CD4-positive, alpha-beta memory T cell (primary cell): ENCODE data around the gene CLPTM1L. TPM values are rescaled to one million over a fixed set of nuclear protein-coding genes. Genes with fewer than 3 reads are reported as not detected.

Experiments used
- CTCF ChIA-PET: fragments of 350-600 bp; sonication (Branson Sonifier 250); formaldehyde crosslinking; loops from one replicate; lab custom pipeline; 2021; ENCODE audit warnings: inconsistent platforms; ENCODE audit not compliant: partially characterized antibody; lab: Charles Lee
- POLR2A ChIA-PET: fragments of 350-600 bp; sonication (Branson Sonifier 250); formaldehyde crosslinking; loops from one replicate; lab custom pipeline; 2021; ENCODE audit not compliant: partially characterized antibody; lab: Charles Lee
- DNase-seq, 5 donors: peaks; one replicate each; pipeline versions ENCODE4 v3.0.0 to v3.0.0-alpha.2; 2020 to 2022; ENCODE audit warnings: mixed read lengths in 1 of 5
- H3K27ac ChIP-seq: one replicate; pipeline ENCODE4 v1.7.0; 2013; ENCODE audit warnings: low read depth, low read length
- H3K27me3 ChIP-seq: 2 replicates; pipeline ENCODE4 v1.7.0; 2013; ENCODE audit warnings: mild to moderate bottlenecking, low read length, moderate library complexity; ENCODE audit not compliant: insufficient read depth
- H3K36me3 ChIP-seq: 2 replicates; pipeline ENCODE4 v1.7.0; 2013; ENCODE audit warnings: mild to moderate bottlenecking, low read length, moderate library complexity; ENCODE audit not compliant: insufficient read depth
- H3K4me1 ChIP-seq: 2 replicates; pipeline ENCODE4 v1.7.0; 2013; ENCODE audit warnings: mild to moderate bottlenecking, low read length, moderate library complexity; ENCODE audit not compliant: insufficient read depth
- H3K4me3 ChIP-seq, 2 donors: one replicate each; pipeline ENCODE4 v1.7.0; 2013; ENCODE audit warnings: low read length in 2 of 2, mild to moderate bottlenecking in 1 of 2
- H3K9me3 ChIP-seq, 2 donors: one replicate each; pipeline ENCODE4 v1.7.0; 2013; ENCODE audit warnings: low read length in 2 of 2, control low read depth in 1 of 2; ENCODE audit not compliant: control insufficient read depth in 1 of 2
- H3K27ac Mint-ChIP-seq, 7 donors: one replicate each; pipeline ENCODE4 v1.8.0; 2020 to 2021; ENCODE audit warnings: mixed read lengths in 7 of 7, mild to moderate bottlenecking in 6 of 7, inconsistent platforms in 3 of 7, moderate library complexity in 3 of 7
- H3K27me3 Mint-ChIP-seq, 2 donors: one replicate each; pipeline ENCODE4 v1.8.0; 2020 to 2021; ENCODE audit warnings: mixed read lengths in 2 of 2
- H3K36me3 Mint-ChIP-seq, 2 donors: one replicate each; pipeline ENCODE4 v1.8.0; 2020 to 2021; ENCODE audit warnings: mixed read lengths in 2 of 2, inconsistent platforms in 1 of 2, mild to moderate bottlenecking in 1 of 2
- H3K4me1 Mint-ChIP-seq, 4 donors: one replicate each; pipeline ENCODE4 v1.8.0; 2020 to 2021; ENCODE audit warnings: mixed read lengths in 4 of 4, mild to moderate bottlenecking in 1 of 4
- H3K4me3 Mint-ChIP-seq, 8 donors: one replicate each; pipeline ENCODE4 v1.8.0; 2020 to 2021; ENCODE audit warnings: mixed read lengths in 8 of 8, mild to moderate bottlenecking in 7 of 8, moderate library complexity in 6 of 8, inconsistent platforms in 3 of 8
- H3K9me3 Mint-ChIP-seq, 8 donors: one replicate each; pipeline ENCODE4 v1.8.0; 2020 to 2021; ENCODE audit warnings: mixed read lengths in 8 of 8, mild to moderate bottlenecking in 5 of 8, inconsistent platforms in 3 of 8, moderate library complexity in 1 of 8
- intact Hi-C: fragments of 100-400 bp; cut with micrococcal nuclease; formaldehyde crosslinking; loops from one replicate; pipeline ENCODE4 v1.15.1; 2023
- polyA plus RNA-seq, 2 donors: library from polyadenylated mRNA; unstranded; fragments of 300-500 nt; fragmentation: Illumina TruSeq; gene quantifications; one replicate each; pipeline ENCODE4 v1.2.3, GENCODE V29; 2021
- total RNA-seq, 2 experiments: library from RNA; stranded (reverse); gene quantifications; one replicate each; pipeline ENCODE4 v1.2.3, GENCODE V29; 2021

CLPTM1L gene
- total and polyA plus RNA-seq, 4 experiments from 2014 or later = 34.1 to 87.4 (median 72.6) TPM

DNA sequence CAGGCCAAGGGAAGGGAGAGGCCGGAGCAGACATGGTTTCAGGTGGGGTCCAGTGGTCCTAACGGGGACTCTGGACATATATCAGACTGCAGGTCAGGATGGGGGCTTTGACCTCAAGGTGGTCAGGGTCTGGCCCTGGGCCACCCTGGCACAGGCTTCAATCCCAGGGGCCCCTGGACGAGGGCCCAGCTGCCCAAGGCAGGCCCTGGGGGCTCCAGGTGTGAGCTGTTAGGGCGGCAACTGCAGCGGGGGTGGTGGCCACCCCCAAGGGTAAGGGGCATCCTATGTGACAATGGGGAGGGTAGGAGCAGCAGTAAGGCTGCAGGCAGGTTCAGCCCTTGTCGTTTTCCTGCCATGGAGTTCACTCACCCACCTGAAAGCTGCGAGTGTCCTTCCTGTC is 45.4 kb upstream of the CLPTM1L start:
- H3K27me3 ChIP-seq = peaks cover 3% of the 10 kb centered on the region
- Mint-ChIP-seq H3K27me3 (peaks cover 11 to 14% of the 10 kb centered on the region in 2 donors), H3K27ac (no peak overlapping the region), H3K4me3 (no peak overlapping the region), H3K36me3 (peaks cover 0 to 3% of the 10 kb centered on the region in 2 donors), H3K9me3 (peaks cover 0 to 3% (median 0%) of the 10 kb centered on the region in 8 donors), H3K4me1 (peaks cover 15 to 25% (median 17%) of the 10 kb centered on the region in 4 donors)
- no peak overlapping the region for H3K27ac ChIP-seq
- intact Hi-C loops = no loop called here
- H3K9me3 ChIP-seq = no peaks in the 10 kb centered on the region
- H3K36me3 ChIP-seq = no peaks in the 10 kb centered on the region
- CTCF ChIA-PET = no interaction called here
- H3K4me3 ChIP-seq = no peak overlapping the region
- DNase-seq = no peak
- POLR2A ChIA-PET = no interaction called here
- H3K4me1 ChIP-seq = peaks cover 17% of the 10 kb centered on the region

DNA sequence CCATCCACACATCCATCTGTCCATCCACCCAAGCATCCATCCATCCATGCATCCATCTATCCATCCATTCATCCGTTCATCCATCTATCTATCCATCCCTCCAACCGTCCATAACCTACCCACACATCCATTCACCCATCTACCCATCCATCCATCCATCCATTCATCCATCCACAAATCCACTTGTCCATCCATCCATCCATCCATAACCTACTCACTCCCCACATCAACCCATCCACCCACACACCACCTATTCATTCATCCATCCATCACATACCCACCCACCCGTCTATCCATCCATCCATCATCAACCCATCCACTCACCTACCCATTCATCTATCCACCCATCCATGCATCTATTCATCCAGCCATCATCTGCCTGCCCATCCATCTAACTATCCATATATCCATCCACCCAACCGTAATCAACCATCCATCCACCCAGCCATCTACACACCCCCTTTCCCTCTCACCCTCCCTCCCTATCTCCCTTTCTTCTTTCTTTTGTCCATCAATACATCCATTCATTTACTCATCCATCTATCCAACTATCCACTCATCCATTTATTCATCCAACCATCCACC is 43.6 kb upstream of the CLPTM1L start:
- H3K4me3 Mint-ChIP-seq = peak overlapping the region; percentile 2 to 63 (median 40)
- POLR2A ChIA-PET = no interaction called here
- CTCF ChIA-PET = no interaction called here

DNA sequence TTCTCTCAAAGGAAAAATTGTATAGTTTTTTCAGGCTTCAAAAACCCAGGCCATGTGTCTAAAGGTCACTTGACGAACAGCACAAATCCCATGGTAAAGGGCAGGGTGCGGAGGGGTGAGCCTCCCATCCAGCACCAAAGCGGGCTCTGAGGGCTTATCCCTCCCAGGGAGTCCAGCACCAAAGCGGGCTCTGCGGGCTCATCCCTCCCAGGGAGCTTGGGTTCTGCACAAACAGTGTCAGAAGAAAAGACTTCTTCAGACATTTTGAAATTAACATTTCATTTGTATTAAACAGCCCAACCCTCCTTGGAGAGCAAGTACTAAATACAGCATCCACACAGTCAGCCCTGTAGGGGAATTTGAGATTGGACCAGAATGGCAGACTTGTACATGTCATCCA is 43.0 kb upstream of the CLPTM1L start:
- peaks cover 0 to 3% (median 0%) of the 10 kb centered on the region in 8 donors for H3K9me3 Mint-ChIP-seq
- peaks cover 20% of the 10 kb centered on the region for H3K4me1 ChIP-seq
- H3K4me3 Mint-ChIP-seq = peak overlapping the region in 6 of 8 donors; percentile 29 to 98 (median 46)
- intact Hi-C loops = loop anchor here (5.0 kb wide), 1 partner anchor 149 kb away; no protein-coding TSS in a partner anchor
- H3K27me3 ChIP-seq = no peaks in the 10 kb centered on the region
- H3K36me3 Mint-ChIP-seq = peaks cover 0 to 3% of the 10 kb centered on the region in 2 donors
- no peak overlapping the region for H3K4me3 ChIP-seq
- no peaks in the 10 kb centered on the region for H3K36me3 ChIP-seq
- H3K27me3 Mint-ChIP-seq = peaks cover 2 to 5% of the 10 kb centered on the region in 2 donors
- no peak for DNase-seq
- no peak overlapping the region for H3K27ac ChIP-seq
- peak overlapping the region; percentile 94 to 100 (median 100) for H3K27ac Mint-ChIP-seq
- peaks cover 17 to 28% (median 22%) of the 10 kb centered on the region in 4 donors for H3K4me1 Mint-ChIP-seq
- no peaks in the 10 kb centered on the region for H3K9me3 ChIP-seq
- ChIA-PET CTCF (no interaction called here), POLR2A (interaction anchor here (3.5 kb wide), 1 partner anchor 12 kb away, joined by 12 read pairs; no protein-coding TSS in a partner anchor)

More for the DNA sequence above, 43.6 kb upstream of the CLPTM1L start:
- Histone ChIP-seq H3K4me3 (no peak overlapping the region), H3K36me3 (no peaks in the 10 kb centered on the region), H3K27ac (no peak overlapping the region), H3K9me3 (no peaks in the 10 kb centered on the region), H3K27me3 (no peaks in the 10 kb centered on the region), H3K4me1 (peaks cover 20% of the 10 kb centered on the region)
- H3K27me3 Mint-ChIP-seq = peaks cover 2 to 7% of the 10 kb centered on the region in 2 donors
- peaks cover 17 to 28% (median 22%) of the 10 kb centered on the region in 4 donors for H3K4me1 Mint-ChIP-seq
- DNase-seq = no peak
- H3K36me3 Mint-ChIP-seq = peaks cover 0 to 3% of the 10 kb centered on the region in 2 donors
- H3K9me3 Mint-ChIP-seq = peaks cover 0 to 3% (median 0%) of the 10 kb centered on the region in 8 donors
- intact Hi-C loops = loop anchor here (5.0 kb wide), 1 partner anchor 149 kb away; no protein-coding TSS in a partner anchor
- peak overlapping the region in 6 of 7 donors; percentile 0 to 95 (median 86) for H3K27ac Mint-ChIP-seq

DNA sequence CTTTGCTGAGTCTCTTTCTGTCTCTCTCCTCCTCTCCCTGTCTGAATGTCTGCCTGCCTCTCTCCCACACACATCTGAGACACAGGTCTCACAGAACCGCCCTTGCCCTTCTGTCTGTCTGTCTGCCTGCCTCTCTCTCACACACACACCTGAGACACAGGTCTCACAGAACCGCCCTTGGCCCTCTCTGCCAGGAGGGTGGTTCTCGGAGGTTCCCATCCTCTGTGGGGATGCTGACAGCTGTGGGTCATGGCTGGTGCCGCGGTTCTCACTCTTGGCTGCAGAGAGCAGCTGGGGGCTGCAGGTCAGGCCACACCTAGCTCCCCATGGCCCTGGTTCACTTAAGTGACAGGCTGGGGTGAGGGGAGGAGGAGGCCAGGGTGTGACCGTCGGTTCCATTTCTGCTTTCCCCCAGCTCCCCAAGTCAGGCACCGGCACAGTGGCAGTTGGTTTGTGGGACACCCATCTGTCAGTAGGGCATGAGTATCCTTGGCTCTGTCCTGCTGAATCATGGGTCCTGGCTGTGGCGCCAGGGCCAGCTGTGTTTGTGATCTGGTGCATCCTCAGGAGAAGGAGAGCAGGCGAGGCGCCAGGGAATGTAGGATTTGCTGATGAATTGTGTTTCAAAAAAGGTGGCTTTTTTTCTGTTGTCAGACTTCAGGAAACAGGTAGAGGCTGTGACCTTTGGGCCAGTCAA is 42.3 kb upstream of the CLPTM1L start:
- peaks cover 0 to 3% of the 10 kb centered on the region in 2 donors for H3K36me3 Mint-ChIP-seq
- H3K27ac Mint-ChIP-seq = peak overlapping the region; percentile 94 to 100 (median 100)
- H3K4me1 Mint-ChIP-seq = peaks cover 17 to 28% (median 22%) of the 10 kb centered on the region in 4 donors
- H3K4me1 ChIP-seq = peaks cover 20% of the 10 kb centered on the region
- ChIA-PET CTCF (interaction anchor here (3.1 kb wide), 1 partner anchor 257 kb away, joined by 17 read pairs; no protein-coding TSS in a partner anchor), POLR2A (interaction anchor here (0.8 to 3.5 kb wide), 14 partner anchors 13 to 914 kb away, joined by 3 to 53 read pairs (median 8); partner anchors contain the start of genes CLPTM1L, MRPL36 and TERT)
- intact Hi-C loops = loop anchor here (5.0 kb wide), 1 partner anchor 150 kb away; no protein-coding TSS in a partner anchor
- H3K4me3 Mint-ChIP-seq = peak overlapping the region; percentile 98 to 100 (median 99)
- no peaks in the 10 kb centered on the region for H3K36me3 ChIP-seq
- no peaks in the 10 kb centered on the region for H3K9me3 ChIP-seq
- H3K9me3 Mint-ChIP-seq = peaks cover 0 to 3% (median 0%) of the 10 kb centered on the region in 8 donors
- H3K27ac ChIP-seq = peak overlapping the region; percentile 83
- H3K27me3 Mint-ChIP-seq = peaks cover 2 to 3% of the 10 kb centered on the region in 2 donors
- no peaks in the 10 kb centered on the region for H3K27me3 ChIP-seq
- peak overlapping the region in 1 of 2 donors; percentile 70 for H3K4me3 ChIP-seq
- DNase-seq = peak in 1 of 5 donors; percentile 5

DNA sequence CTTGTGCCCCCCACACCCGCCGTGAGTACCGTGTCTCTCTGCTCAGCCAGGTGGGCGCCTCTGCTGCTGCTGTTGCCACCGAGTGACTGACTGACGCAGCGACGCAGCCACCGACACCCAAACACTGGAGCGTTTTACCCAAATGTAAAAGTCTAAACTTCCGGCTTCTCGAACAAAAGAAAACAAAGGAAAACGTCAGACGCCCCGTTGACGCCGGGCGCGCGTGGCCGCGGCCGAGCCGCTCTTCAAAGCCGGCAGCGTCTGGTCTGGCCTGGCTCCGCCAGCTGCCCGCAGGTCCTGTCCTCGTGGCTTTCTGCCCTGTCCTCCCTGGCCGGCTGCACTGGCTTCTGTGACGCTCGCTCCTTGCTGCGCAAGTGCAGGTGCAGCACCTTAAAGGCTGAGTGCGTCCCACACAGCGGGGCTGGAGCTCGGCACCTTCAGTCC is 41.4 kb upstream of the CLPTM1L start:
- H3K36me3 ChIP-seq = no peaks in the 10 kb centered on the region
- peak overlapping the region; percentile 98 to 100 (median 99) for H3K4me3 Mint-ChIP-seq
- peaks cover 0 to 3% of the 10 kb centered on the region in 2 donors for H3K36me3 Mint-ChIP-seq
- intact Hi-C loops = loop anchor here (1.0 to 5.0 kb wide), 4 partner anchors 41 to 151 kb away; partner anchors contain the start of gene CLPTM1L
- H3K27me3 ChIP-seq = no peaks in the 10 kb centered on the region
- peaks cover 20% of the 10 kb centered on the region for H3K4me1 ChIP-seq
- H3K4me3 ChIP-seq = peak overlapping the region; percentile 69 to 70
- H3K4me1 Mint-ChIP-seq = peaks cover 20 to 33% (median 27%) of the 10 kb centered on the region in 4 donors
- peak overlapping the region; percentile 94 to 100 (median 100) for H3K27ac Mint-ChIP-seq
- H3K9me3 Mint-ChIP-seq = peaks cover 0 to 6% (median 0%) of the 10 kb centered on the region in 8 donors
- CTCF ChIA-PET = interaction anchor here (3.1 kb wide), 1 partner anchor 258 kb away, joined by 17 read pairs; no protein-coding TSS in a partner anchor
- no peaks in the 10 kb centered on the region for H3K27me3 Mint-ChIP-seq
- DNase-seq = peak; percentile 82 to 87 (median 83)
- H3K27ac ChIP-seq = peak overlapping the region; percentile 83
- POLR2A ChIA-PET = interaction anchor here (0.5 to 3.5 kb wide), 31 partner anchors 9 to 1115 kb away, joined by 3 to 53 read pairs (median 5); partner anchors contain the start of genes BRD9, CLPTM1L, LPCAT1 and MRPL36
- no peaks in the 10 kb centered on the region for H3K9me3 ChIP-seq

DNA sequence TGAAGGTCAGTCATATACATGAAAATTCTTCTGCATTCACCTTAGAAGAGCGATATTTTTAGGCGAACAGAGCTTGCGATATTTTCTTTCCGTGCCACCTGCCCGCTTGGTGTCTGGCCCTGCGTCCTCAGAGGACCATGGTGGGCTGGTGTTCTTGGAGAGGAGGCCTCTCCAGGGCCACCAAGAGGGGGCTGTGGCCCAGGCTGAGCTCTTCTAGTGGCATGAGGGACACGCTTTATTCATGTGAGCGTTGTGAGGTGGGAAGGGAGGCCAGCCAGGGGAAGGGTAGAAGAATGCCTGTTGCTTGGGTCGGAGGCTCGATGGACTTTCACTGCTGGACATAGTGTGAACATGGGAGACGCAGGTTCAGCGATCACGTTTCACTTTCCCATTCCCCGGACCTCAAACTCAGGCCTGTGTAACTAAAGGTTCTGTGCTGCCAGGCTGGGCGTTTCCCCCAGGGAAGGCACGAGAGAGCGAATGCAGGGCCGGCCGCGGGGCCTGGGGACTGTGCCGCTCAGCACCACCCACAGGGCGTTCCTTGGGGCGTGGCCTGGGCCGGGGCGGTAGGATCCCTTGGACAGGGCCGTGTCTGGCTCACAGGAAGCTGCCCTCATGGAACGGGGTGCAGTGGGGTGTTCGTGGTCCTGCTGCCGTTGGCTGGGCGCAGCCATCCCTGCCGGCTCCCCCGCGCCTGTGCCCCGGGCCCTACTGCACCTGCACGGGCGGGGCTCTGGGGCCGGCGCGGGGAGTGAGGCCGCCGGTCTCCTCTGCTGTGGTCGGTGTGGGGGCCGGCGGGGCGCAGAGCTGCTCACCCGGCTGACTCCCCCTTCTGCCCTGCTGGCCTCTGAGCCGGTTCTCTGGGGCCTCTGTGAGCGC is 40.7 kb upstream of the CLPTM1L start:
- H3K36me3 ChIP-seq = no peaks in the 10 kb centered on the region
- H3K9me3 ChIP-seq = no peaks in the 10 kb centered on the region
- H3K4me3 ChIP-seq = peak overlapping the region; percentile 69 to 70
- Mint-ChIP-seq H3K27ac (peak overlapping the region; percentile 94 to 100 (median 100)), H3K4me1 (peaks cover 20 to 39% (median 27%) of the 10 kb centered on the region in 4 donors), H3K36me3 (peaks cover 0 to 3% of the 10 kb centered on the region in 2 donors), H3K9me3 (peaks cover 0 to 6% (median 0%) of the 10 kb centered on the region in 8 donors), H3K27me3 (no peaks in the 10 kb centered on the region), H3K4me3 (peak overlapping the region; percentile 98 to 100 (median 99))
- H3K27me3 ChIP-seq = no peaks in the 10 kb centered on the region
- H3K27ac ChIP-seq = peak overlapping the region; percentile 83
- H3K4me1 ChIP-seq = peaks cover 25% of the 10 kb centered on the region
- peak; percentile 75 to 82 (median 76) for DNase-seq
- intact Hi-C loops = loop anchor here (1.0 to 5.0 kb wide), 4 partner anchors 40 to 152 kb away; partner anchors contain the start of gene CLPTM1L
- ChIA-PET CTCF (interaction anchor here (1.0 to 3.1 kb wide), 3 partner anchors 40 to 259 kb away, joined by 3 to 17 read pairs (median 4); no protein-coding TSS in a partner anchor), POLR2A (interaction anchor here (0.5 to 3.5 kb wide), 30 partner anchors 9 to 1115 kb away, joined by 3 to 53 read pairs (median 5); partner anchors contain the start of genes BRD9, CLPTM1L, LPCAT1 and MRPL36)
